Measurements from ENCODE around the gene IQGAP2.

GRCh38 chr5:76485511-76485910, 82.4 kb downstream of the IQGAP2 start:
- TF ChIP-seq, protein P1, sequence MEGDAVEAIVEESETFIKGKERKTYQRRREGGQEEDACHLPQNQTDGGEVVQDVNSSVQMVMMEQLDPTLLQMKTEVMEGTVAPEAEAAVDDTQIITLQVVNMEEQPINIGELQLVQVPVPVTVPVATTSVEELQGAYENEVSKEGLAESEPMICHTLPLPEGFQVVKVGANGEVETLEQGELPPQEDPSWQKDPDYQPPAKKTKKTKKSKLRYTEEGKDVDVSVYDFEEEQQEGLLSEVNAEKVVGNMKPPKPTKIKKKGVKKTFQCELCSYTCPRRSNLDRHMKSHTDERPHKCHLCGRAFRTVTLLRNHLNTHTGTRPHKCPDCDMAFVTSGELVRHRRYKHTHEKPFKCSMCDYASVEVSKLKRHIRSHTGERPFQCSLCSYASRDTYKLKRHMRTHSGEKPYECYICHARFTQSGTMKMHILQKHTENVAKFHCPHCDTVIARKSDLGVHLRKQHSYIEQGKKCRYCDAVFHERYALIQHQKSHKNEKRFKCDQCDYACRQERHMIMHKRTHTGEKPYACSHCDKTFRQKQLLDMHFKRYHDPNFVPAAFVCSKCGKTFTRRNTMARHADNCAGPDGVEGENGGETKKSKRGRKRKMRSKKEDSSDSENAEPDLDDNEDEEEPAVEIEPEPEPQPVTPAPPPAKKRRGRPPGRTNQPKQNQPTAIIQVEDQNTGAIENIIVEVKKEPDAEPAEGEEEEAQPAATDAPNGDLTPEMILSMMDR (IDR thresholded peaks at IDR 0.05), result no peak
- TF ChIP-seq SIN3A (IDR thresholded peaks at IDR 0.05; ENCODE audit: borderline replicate concordance, insufficient read depth, low read depth, low read length), result no peak
